Colonic mucosa (tissue), 4 donors: ENCODE results near the gene AP3B1. TPM values are rescaled to one million over a fixed set of nuclear protein-coding genes. Genes with fewer than 3 reads are reported as not detected.
"Not testable (repeated sequence)": the region's sequence is repeated elsewhere in the genome, so short reads cannot be mapped to it uniquely, and the experiment has no call there.

Source experiments
- DNase-seq: peaks from one replicate; pipeline ENCODE4 v3.0.0-alpha.2; 2020
- H3K27ac ChIP-seq: fragments of 200-600 bp; one replicate; pipeline ENCODE4 v1.8.0; 2021
- H3K27me3 ChIP-seq: fragments of 200-600 bp; one replicate; pipeline ENCODE4 v1.8.0; 2021
- H3K36me3 ChIP-seq: fragments of 200-600 bp; one replicate; pipeline ENCODE4 v1.8.0; 2021
- H3K4me1 ChIP-seq: fragments of 200-600 bp; one replicate; pipeline ENCODE4 v1.8.0; 2021; ENCODE audit warnings: mild to moderate bottlenecking
- H3K4me3 ChIP-seq: fragments of 200-600 bp; one replicate; pipeline ENCODE4 v1.8.0; 2021
- H3K9ac ChIP-seq, 2 donors: one replicate each; pipeline ENCODE4 v1.7.0; 2013; ENCODE audit warnings: control low read depth in 2 of 2, low read depth in 2 of 2, low read length in 2 of 2
- H3K9me3 ChIP-seq: fragments of 200-600 bp; one replicate; pipeline ENCODE4 v1.8.0; 2021
- CTCF ChIP-seq: fragments of 200-600 bp; IDR thresholded peaks from one replicate; pipeline ENCODE4 v1.8.0; 2022; ENCODE audit warnings: antibody characterized with exemption, mild to moderate bottlenecking
- intact Hi-C: fragments of 100-400 bp; cut with DNase I; formaldehyde crosslinking; loops from one replicate; pipeline ENCODE4 v1.14.1; 2022
- total RNA-seq, 2 donors: library from RNA; stranded (reverse); fragmentation: NEBNext Ultra II Directional in 1 of 2; extraction: Animal tissue kit (Norgen Biotek cat#: 25700) in 1 of 2; gene quantifications; one replicate each; pipeline ENCODE4 v1.2.1, GENCODE V29; 2021
- donor health status: healthy.
- donor health status: DM: no; HTN: no; CAD: no.
- donor health status: DM: no; HTN: no; CAD: no.

The AP3B1 gene
- total RNA-seq, 2 donors from 2014 or later: 53.3 to 62.6 TPM

DNA sequence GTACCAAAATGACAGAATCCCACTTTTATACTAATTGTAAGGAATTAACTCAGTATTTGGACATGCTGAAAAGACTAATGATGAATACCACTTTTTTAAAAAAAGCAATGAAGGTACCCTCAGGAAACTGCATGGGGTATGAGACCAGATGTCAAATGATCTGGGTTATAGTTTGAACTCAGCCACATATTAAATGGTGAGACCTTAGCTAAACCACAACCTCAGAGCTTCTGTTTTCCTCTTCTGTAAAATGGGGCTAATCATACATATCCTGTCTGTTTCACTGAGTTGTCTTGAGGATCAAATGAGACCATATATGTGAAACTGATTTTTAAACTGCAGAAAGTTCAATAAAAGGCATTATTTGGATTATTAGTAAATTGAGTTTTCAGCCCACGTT lies 238.4 kb downstream of the AP3B1 start:
- Histone ChIP-seq H3K4me3 (no peak overlapping the region), H3K4me1 (no peaks in the 10 kb centered on the region), H3K36me3 (no peaks in the 10 kb centered on the region), H3K9ac (no peak overlapping the region), H3K27me3 (no peaks in the 10 kb centered on the region), H3K27ac (no peak overlapping the region), H3K9me3 (no peaks in the 10 kb centered on the region)
- intact Hi-C loops: no loop called here
- DNase-seq: no peak
- no peak for TF ChIP-seq CTCF

DNA sequence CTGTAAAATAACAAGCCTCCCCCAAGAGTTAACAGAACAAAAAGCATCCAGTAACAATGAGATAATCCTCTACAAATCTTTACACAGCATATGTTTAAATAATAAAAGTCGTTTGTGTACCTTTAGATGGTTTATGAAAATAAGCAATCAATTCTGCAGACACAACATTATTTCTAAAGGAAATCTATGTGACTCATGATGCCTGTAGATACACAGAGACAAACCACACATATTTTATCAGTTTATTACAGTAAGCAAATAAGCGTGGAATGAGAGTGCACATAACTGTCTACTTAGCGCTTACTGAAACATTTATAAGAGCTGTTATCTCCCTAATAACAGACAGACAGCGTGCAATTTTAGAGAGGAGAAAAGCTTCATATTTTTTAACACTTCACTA lies 243.6 kb downstream of the AP3B1 start:
- H3K36me3 ChIP-seq: no peaks in the 10 kb centered on the region
- intact Hi-C loops: no loop called here
- H3K9me3 ChIP-seq: no peaks in the 10 kb centered on the region
- no peak overlapping the region for H3K27ac ChIP-seq
- H3K4me1 ChIP-seq: no peaks in the 10 kb centered on the region
- H3K27me3 ChIP-seq: no peaks in the 10 kb centered on the region
- no peak for DNase-seq
- no peak overlapping the region for H3K9ac ChIP-seq
- no peak overlapping the region for H3K4me3 ChIP-seq
- TF ChIP-seq CTCF: no peak

DNA sequence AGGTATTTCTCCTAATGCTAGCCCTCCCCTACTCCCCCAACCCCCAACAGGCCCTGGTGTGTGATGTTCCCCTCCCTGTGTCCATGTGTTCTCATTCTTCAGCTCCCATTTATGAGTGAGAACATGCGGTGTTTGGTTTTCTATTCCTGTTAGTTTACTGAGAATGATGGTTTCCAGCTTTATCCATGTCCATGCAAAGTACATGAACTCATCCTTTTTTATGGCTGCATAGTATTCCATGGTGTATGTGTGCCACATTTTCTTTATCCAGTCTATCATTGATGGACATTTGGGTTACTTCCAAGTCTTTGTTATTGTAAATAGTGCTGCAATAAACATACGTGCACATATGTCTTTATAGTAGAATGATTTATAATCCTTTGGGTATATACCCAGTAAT lies 247.7 kb downstream of the AP3B1 start:
- H3K36me3 ChIP-seq, H3K27me3 ChIP-seq, H3K27ac ChIP-seq, intact Hi-C loops, DNase-seq, H3K4me1 ChIP-seq, H3K9me3 ChIP-seq, H3K9ac ChIP-seq, H3K4me3 ChIP-seq: not testable (repeated sequence)

GRCh38 chr5:78046006-78046405 lies 248.5 kb downstream of the AP3B1 start:
- Histone ChIP-seq H3K4me3 (no peak overlapping the region), H3K4me1 (no peaks in the 10 kb centered on the region), H3K27me3 (no peaks in the 10 kb centered on the region), H3K9ac (no peak overlapping the region), H3K27ac (no peak overlapping the region), H3K9me3 (no peaks in the 10 kb centered on the region), H3K36me3 (no peaks in the 10 kb centered on the region)
- no peak for DNase-seq
- no peak for TF ChIP-seq CTCF
- intact Hi-C loops: no loop called here

- intact Hi-C loops: no loop called here
- Histone ChIP-seq H3K9me3 (no peaks in the 10 kb centered on the region), H3K4me1 (no peaks in the 10 kb centered on the region), H3K27me3 (no peaks in the 10 kb centered on the region), H3K36me3 (no peaks in the 10 kb centered on the region), H3K4me3 (no peak overlapping the region), H3K27ac (no peak overlapping the region), H3K9ac (no peak overlapping the region)
- no peak for TF ChIP-seq CTCF
- DNase-seq: no peak
Measured at GRCh38 chr5:78041805-78042204, 252.7 kb downstream of the AP3B1 start.

DNA sequence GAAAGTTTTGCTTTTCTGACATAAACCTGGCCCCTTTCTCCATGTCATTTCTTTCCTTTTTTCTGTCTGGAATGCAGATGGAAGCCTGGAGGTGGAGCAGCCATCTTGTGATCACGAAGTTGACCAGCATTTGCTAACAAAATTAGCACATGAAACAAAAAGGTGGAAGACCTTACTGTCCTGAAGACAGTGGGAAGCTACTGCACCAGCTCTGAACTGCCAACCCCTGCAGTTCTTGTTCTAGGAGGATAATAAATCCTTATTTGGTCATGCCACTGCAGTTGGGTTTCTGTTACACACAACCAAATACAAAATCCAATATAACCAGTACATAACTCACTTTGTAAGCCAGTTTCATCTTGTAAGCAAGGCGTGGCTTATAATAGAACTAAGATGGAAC lies 269.0 kb downstream of the AP3B1 start:
- TF ChIP-seq CTCF: no peak
- no peaks in the 10 kb centered on the region for H3K36me3 ChIP-seq
- H3K4me3 ChIP-seq: no peak overlapping the region
- no peaks in the 10 kb centered on the region for H3K9me3 ChIP-seq
- no peaks in the 10 kb centered on the region for H3K4me1 ChIP-seq
- H3K27me3 ChIP-seq: no peaks in the 10 kb centered on the region
- H3K27ac ChIP-seq: no peak overlapping the region
- no peak for DNase-seq
- intact Hi-C loops: no loop called here
- H3K9ac ChIP-seq: no peak overlapping the region
